Ammon's horn (tissue), 1 donor: ENCODE data around the gene RASA4.
"Not testable (repeated sequence)": the region's sequence is repeated elsewhere in the genome, so short reads cannot be mapped to it uniquely, and the experiment has no call there.

Source experiments
- DNase-seq: peaks from one replicate; pipeline ENCODE4 v3.0.0-alpha.2; 2016; ENCODE audit warnings: low spot score

RASA4 gene

GRCh38 chr7:102606848-102607247, 9.7 kb downstream of the RASA4 start:
- not testable (repeated sequence) for DNase-seq

- DNase-seq, result not testable (repeated sequence)
These were observed 12.0 kb downstream of the RASA4 start for GRCh38 chr7:102604431-102605145.

- not testable (repeated sequence) for DNase-seq
These were observed 14.2 kb downstream of the RASA4 start for GRCh38 chr7:102602317-102602716.

GRCh38 chr7:102599699-102600098, 16.9 kb downstream of the RASA4 start:
- not testable (repeated sequence) for DNase-seq

GRCh38 chr7:102596036-102596435, 20.5 kb downstream of the RASA4 start:
- not testable (repeated sequence) for DNase-seq

- DNase-seq, result not testable (repeated sequence)
These were observed 22.8 kb downstream of the RASA4 start for GRCh38 chr7:102593637-102594334.

GRCh38 chr7:102592477-102593019, 24.0 kb downstream of the RASA4 start:
- not testable (repeated sequence) for DNase-seq

- not testable (repeated sequence) for DNase-seq
These were observed 26.7 kb downstream of the RASA4 start for GRCh38 chr7:102589857-102590256.

GRCh38 chr7:102583495-102583894, 33.1 kb downstream of the RASA4 start:
- DNase-seq, result not testable (repeated sequence)

GRCh38 chr7:102581722-102582121, 34.8 kb downstream of the RASA4 start:
- DNase-seq, result not testable (repeated sequence)

- not testable (repeated sequence) for DNase-seq
These were observed 38.1 kb downstream of the RASA4 start for GRCh38 chr7:102578486-102578885.

GRCh38 chr7:102577315-102578240, 39.0 kb downstream of the RASA4 start:
- not testable (repeated sequence) for DNase-seq

- DNase-seq, result not testable (repeated sequence)
These were observed 40.2 kb downstream of the RASA4 start for GRCh38 chr7:102576363-102576762.

- DNase-seq, result not testable (repeated sequence)
These were observed 41.9 kb downstream of the RASA4 start for GRCh38 chr7:102574607-102575006.

- DNase-seq, result peak; percentile 91
These were observed 44.0 kb downstream of the RASA4 start, which contains the start of gene POLR2J3 for GRCh38 chr7:102572261-102573239. TSS of gene POLR2J3 (minus strand) at chr7:102572583. CDS start at chr7:102572521, 62 bp downstream.

GRCh38 chr7:102568620-102569019, 47.9 kb downstream of the RASA4 start:
- DNase-seq, result not testable (repeated sequence)

GRCh38 chr7:102550808-102551422, 65.6 kb downstream of the RASA4 start, which contains the start of gene SPDYE2:
TSS of gene SPDYE2 (plus strand) at chr7:102551226. CDS start at chr7:102553256, 2,030 bp downstream.
- DNase-seq, result not testable (repeated sequence)

- DNase-seq, result not testable (repeated sequence)
These were observed 70.2 kb downstream of the RASA4 start for GRCh38 chr7:102546353-102546752.

- DNase-seq, result not testable (repeated sequence)
These were observed 71.3 kb downstream of the RASA4 start for GRCh38 chr7:102545288-102545687.

GRCh38 chr7:102544372-102544771, 72.2 kb downstream of the RASA4 start:
- not testable (repeated sequence) for DNase-seq
